Measurements from ENCODE around the gene MX1. TPM values are rescaled to one million over a fixed set of nuclear protein-coding genes. Genes with fewer than 3 reads are reported as not detected.

Gene MX1
- total and polyA plus RNA-seq, 2 experiments from 2014 or later = 2.1 to 6.5 TPM

- no peak for DNase-seq (ENCODE audit: low spot score)
- Mint-ChIP-seq H3K36me3 (ENCODE audit: low read depth) (peaks cover 8% of the 10 kb centered on the region; the same call in 2 of the 3 replicates), H3K4me1 (peaks cover 3% of the 10 kb centered on the region; the same call in 2 of the 3 replicates), H3K27ac (no peak overlapping the region), H3K27me3 (ENCODE audit: insufficient read depth, low read depth, poor library complexity) (peaks cover 7% of the 10 kb centered on the region), H3K9me3 (peaks cover 20% of the 10 kb centered on the region), H3K4me3 (no peak overlapping the region)
- H3K4me3 ChIP-seq = no peak overlapping the region
- H2AFZ ChIP-seq = no peak overlapping the region
- TF ChIP-seq JUNB (IDR thresholded peaks at IDR 0.05; ENCODE audit: unreplicated experiment) (no peak), ZNF114 (CRISPR knock-in tag; IDR thresholded peaks at IDR 0.05) (no peak), EZH2 (IDR thresholded peaks at IDR 0.05; ENCODE audit: low read depth, unreplicated experiment) (no peak), REST (IDR thresholded peaks at IDR 0.05; ENCODE audit: unreplicated experiment) (no peak), ETS1 (IDR thresholded peaks at IDR 0.05) (no peak), CREB1 (CRISPR knock-in tag; IDR thresholded peaks at IDR 0.05; ENCODE audit: low read depth) (no peak), EZH2phosphoT487 (IDR thresholded peaks at IDR 0.05; ENCODE audit: unreplicated experiment) (no peak), ZNF462 (CRISPR knock-in tag; IDR thresholded peaks at IDR 0.05) (no peak), STAT1 (IDR thresholded peaks at IDR 0.05; ENCODE audit: unreplicated experiment) (no peak), NANOG (IDR thresholded peaks at IDR 0.05; ENCODE audit: borderline replicate concordance) (no peak), ZNF331 (CRISPR knock-in tag; IDR thresholded peaks at IDR 0.05; ENCODE audit: low read depth) (no peak), POLR2AphosphoS5 (IDR thresholded peaks at IDR 0.05; ENCODE audit: low read depth) (no peak)
- TF ChIP-seq, protein P1, sequence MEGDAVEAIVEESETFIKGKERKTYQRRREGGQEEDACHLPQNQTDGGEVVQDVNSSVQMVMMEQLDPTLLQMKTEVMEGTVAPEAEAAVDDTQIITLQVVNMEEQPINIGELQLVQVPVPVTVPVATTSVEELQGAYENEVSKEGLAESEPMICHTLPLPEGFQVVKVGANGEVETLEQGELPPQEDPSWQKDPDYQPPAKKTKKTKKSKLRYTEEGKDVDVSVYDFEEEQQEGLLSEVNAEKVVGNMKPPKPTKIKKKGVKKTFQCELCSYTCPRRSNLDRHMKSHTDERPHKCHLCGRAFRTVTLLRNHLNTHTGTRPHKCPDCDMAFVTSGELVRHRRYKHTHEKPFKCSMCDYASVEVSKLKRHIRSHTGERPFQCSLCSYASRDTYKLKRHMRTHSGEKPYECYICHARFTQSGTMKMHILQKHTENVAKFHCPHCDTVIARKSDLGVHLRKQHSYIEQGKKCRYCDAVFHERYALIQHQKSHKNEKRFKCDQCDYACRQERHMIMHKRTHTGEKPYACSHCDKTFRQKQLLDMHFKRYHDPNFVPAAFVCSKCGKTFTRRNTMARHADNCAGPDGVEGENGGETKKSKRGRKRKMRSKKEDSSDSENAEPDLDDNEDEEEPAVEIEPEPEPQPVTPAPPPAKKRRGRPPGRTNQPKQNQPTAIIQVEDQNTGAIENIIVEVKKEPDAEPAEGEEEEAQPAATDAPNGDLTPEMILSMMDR (conservative IDR thresholded peaks at IDR 0.05; ENCODE audit: low read depth in 2 of 2) = no peak
- H3K9me2 ChIP-seq (ENCODE audit: insufficient read depth) = peaks cover 10% of the 10 kb centered on the region; the same call in 1 of the 2 replicates
- no peaks in the 10 kb centered on the region for H3K79me2 ChIP-seq (replicated peaks; ENCODE audit: insufficient read depth)
- no peaks in the 10 kb centered on the region for H3K4me1 ChIP-seq (ENCODE audit: insufficient read depth)
- H3F3A ChIP-seq (replicated peaks; ENCODE audit: low read depth) = no peaks in the 10 kb centered on the region
- no peak overlapping the region for H3K4me2 ChIP-seq
- H3K27me3 ChIP-seq (ENCODE audit: insufficient read depth) = no peaks in the 10 kb centered on the region
- ATAC-seq = no peak
- no peak overlapping the region for H3K27ac ChIP-seq (ENCODE audit: low read depth)
- H3K36me3 ChIP-seq (ENCODE audit: insufficient read depth) = no peaks in the 10 kb centered on the region; the same call in 1 of the 2 replicates
- H4K20me1 ChIP-seq (replicated peaks; ENCODE audit: insufficient read depth) = no peaks in the 10 kb centered on the region
Observed at GRCh38 chr21:41407541-41408460, 18.2 kb upstream of the MX1 start.
